Right lobe of liver (tissue), 4 donors: ENCODE data around the gene ROGDI.

Experiments
- CTCF ChIP-seq, 4 donors: fragments of 200-600 bp in 3 of 4; fragments of 450-650 bp in 1 of 4; IDR thresholded peaks; one replicate each; pipeline versions ENCODE4 v1.5.1 to v1.8.0; 2016 to 2022; ENCODE audit warnings: antibody characterized with exemption in 4 of 4, mild to moderate bottlenecking in 2 of 4
- POLR2A ChIP-seq: fragments of 450-650 bp; IDR thresholded peaks from one replicate; pipeline ENCODE4 v1.6.1; 2017; ENCODE audit warnings: antibody characterized with exemption, mild to moderate bottlenecking
- donor health status: DM: no; HTN: no; CAD: no.
- donor health status: DM: no; HTN: no; CAD: no.
- donor health status: DM: no; HTN: yes; CAD: no.

- no peak for TF ChIP-seq CTCF (IDR thresholded peaks at IDR 0.05)
- no peak for TF ChIP-seq POLR2A
These were observed 27.4 kb downstream of the ROGDI start for GRCh38 chr16:4775005-4775404.
